Muscle of leg (tissue), 11 donors: ENCODE data around the gene ADARB2. TPM values are rescaled to one million over a fixed set of nuclear protein-coding genes. Genes with fewer than 3 reads are reported as not detected.
A peak's percentile ranks its signal among the peaks of the same experiment; 100 is the strongest.

ENCODE experiments used
- DNase-seq: peaks from one replicate; pipeline ENCODE4 v3.0.0; 2013
- H3K27ac ChIP-seq: one replicate; pipeline ENCODE4 v1.5.1; 2013; ENCODE audit warnings: mild to moderate bottlenecking, low read length, control low read depth
- H3K27me3 ChIP-seq: one replicate; pipeline ENCODE4 v1.6.1; 2013; ENCODE audit warnings: low read length; ENCODE audit not compliant: control insufficient read depth, insufficient read depth
- H3K36me3 ChIP-seq: one replicate; pipeline ENCODE4 v1.6.1; 2013; ENCODE audit warnings: low read length; ENCODE audit not compliant: control insufficient read depth, insufficient read depth
- H3K4me1 ChIP-seq: one replicate; pipeline ENCODE4 v1.6.1; 2013; ENCODE audit warnings: low read length; ENCODE audit not compliant: control insufficient read depth, insufficient read depth
- H3K4me3 ChIP-seq: one replicate; pipeline ENCODE4 v1.5.1; 2013; ENCODE audit warnings: low read length, control low read depth
- H3K9me3 ChIP-seq: replicated peaks from 2 replicates; pipeline ENCODE4 v1.6.1; 2013; ENCODE audit warnings: low read depth, low read length; ENCODE audit not compliant: control insufficient read depth
- WGBS: methylation state at CpG from one replicate; pipeline ENCODE4 v1.1.5; 2013; ENCODE audit warnings: missing lambda C conversion rate; ENCODE audit not compliant: insufficient coverage; 5-methylcytosine and 5-hydroxymethylcytosine counted together
- polyA plus RNA-seq, 8 donors: library from polyadenylated mRNA; unstranded; fragments of 120-200 nt; gene quantifications; one replicate each; pipeline versions ENCODE4 v1.2.1 to v1.2.3, GENCODE V29; 2013; ENCODE audit warnings: inconsistent platforms in 1 of 8, low replicate concordance in 1 of 8; ENCODE audit not compliant: insufficient read length in 8 of 8, insufficient read depth in 1 of 8
- total RNA-seq: library from RNA; stranded (reverse); fragments of 120-200 nt; gene quantifications from one replicate; pipeline ENCODE4 v1.2.4, GENCODE V29; 2013

Gene ADARB2
- total and polyA plus RNA-seq, 9 donors: 0.13 to 0.38 (median 0.23) TPM

- 73% methylated on average over 3 of the region's 4 CpGs for WGBS
- H3K27ac ChIP-seq: no peak overlapping the region
- H3K9me3 ChIP-seq: no peaks in the 10 kb centered on the region
- H3K4me3 ChIP-seq: no peak overlapping the region
- no peaks in the 10 kb centered on the region for H3K4me1 ChIP-seq
- H3K27me3 ChIP-seq: no peaks in the 10 kb centered on the region
- no peaks in the 10 kb centered on the region for H3K36me3 ChIP-seq
- no peak for DNase-seq
These were observed 91.4 kb downstream of the ADARB2 start for GRCh38 chr10:1645896-1646295.

- no peak for DNase-seq
- Histone ChIP-seq H3K9me3 (no peaks in the 10 kb centered on the region), H3K4me3 (no peak overlapping the region), H3K36me3 (no peaks in the 10 kb centered on the region), H3K4me1 (no peaks in the 10 kb centered on the region), H3K27me3 (no peaks in the 10 kb centered on the region), H3K27ac (no peak overlapping the region)
- 84% methylated on average over 11 of the region's 15 CpGs for WGBS
These were observed 93.1 kb downstream of the ADARB2 start for GRCh38 chr10:1644191-1644711.

GRCh38 chr10:1643908-1644179, 93.5 kb downstream of the ADARB2 start:
- Histone ChIP-seq H3K27me3 (no peaks in the 10 kb centered on the region), H3K36me3 (no peaks in the 10 kb centered on the region), H3K4me3 (no peak overlapping the region), H3K4me1 (no peaks in the 10 kb centered on the region), H3K9me3 (no peaks in the 10 kb centered on the region), H3K27ac (no peak overlapping the region)
- no peak for DNase-seq
- WGBS: no CpG with 5 or more reads among the region's 9 CpGs

- WGBS: 20% methylated on average over 4 of the region's 11 CpGs
- H3K36me3 ChIP-seq: no peaks in the 10 kb centered on the region
- H3K9me3 ChIP-seq: no peaks in the 10 kb centered on the region
- peak; percentile 57 for DNase-seq
- H3K4me3 ChIP-seq: no peak overlapping the region
- H3K27me3 ChIP-seq: no peaks in the 10 kb centered on the region
- no peaks in the 10 kb centered on the region for H3K4me1 ChIP-seq
- H3K27ac ChIP-seq: no peak overlapping the region
These were observed 94.0 kb downstream of the ADARB2 start for GRCh38 chr10:1643161-1643907.

- Histone ChIP-seq H3K4me1 (no peaks in the 10 kb centered on the region), H3K36me3 (no peaks in the 10 kb centered on the region), H3K27me3 (no peaks in the 10 kb centered on the region), H3K9me3 (no peaks in the 10 kb centered on the region), H3K27ac (no peak overlapping the region), H3K4me3 (no peak overlapping the region)
- 83% methylated on average over 4 of the region's 8 CpGs for WGBS
- no peak for DNase-seq
These were observed 94.6 kb downstream of the ADARB2 start for GRCh38 chr10:1642600-1643160.

GRCh38 chr10:1641402-1641801, 95.9 kb downstream of the ADARB2 start:
- H3K36me3 ChIP-seq: no peaks in the 10 kb centered on the region
- no peaks in the 10 kb centered on the region for H3K9me3 ChIP-seq
- H3K4me3 ChIP-seq: no peak overlapping the region
- H3K27ac ChIP-seq: no peak overlapping the region
- H3K4me1 ChIP-seq: no peaks in the 10 kb centered on the region
- WGBS: no CpG with 5 or more reads among the region's 7 CpGs
- DNase-seq: no peak
- H3K27me3 ChIP-seq: no peaks in the 10 kb centered on the region

DNA sequence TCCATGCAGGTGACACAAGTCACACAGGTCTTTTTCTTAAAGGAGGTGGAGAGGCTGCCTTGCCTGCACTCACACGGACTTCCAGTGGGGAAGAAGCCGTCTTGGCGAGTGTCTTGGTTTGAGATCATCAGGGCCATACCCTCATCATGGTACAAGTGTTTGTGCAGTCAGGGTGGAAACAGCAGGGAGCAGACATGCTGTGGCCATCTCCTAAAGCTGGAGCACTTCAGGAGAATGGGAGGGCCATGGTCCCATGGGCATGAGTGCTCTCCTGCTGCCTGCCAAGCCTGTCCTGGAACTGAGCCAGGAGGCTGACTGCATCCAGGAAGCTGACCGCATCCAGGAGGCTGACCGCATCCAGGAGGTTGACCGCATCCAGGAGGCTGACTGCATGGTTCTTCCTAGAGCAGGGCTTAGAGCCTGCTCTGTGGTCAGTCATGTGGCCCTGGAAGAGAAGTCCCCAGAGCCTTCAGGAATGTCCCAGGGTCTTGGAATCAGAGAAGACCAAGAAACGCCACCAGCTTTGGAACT, 98.4 kb downstream of the ADARB2 start:
- Histone ChIP-seq H3K27me3 (peaks cover 3% of the 10 kb centered on the region), H3K4me1 (no peaks in the 10 kb centered on the region), H3K4me3 (no peak overlapping the region), H3K27ac (no peak overlapping the region), H3K9me3 (no peaks in the 10 kb centered on the region), H3K36me3 (no peaks in the 10 kb centered on the region)
- peak; percentile 5 for DNase-seq
- 71% methylated on average over 6 of the region's 7 CpGs for WGBS

DNA sequence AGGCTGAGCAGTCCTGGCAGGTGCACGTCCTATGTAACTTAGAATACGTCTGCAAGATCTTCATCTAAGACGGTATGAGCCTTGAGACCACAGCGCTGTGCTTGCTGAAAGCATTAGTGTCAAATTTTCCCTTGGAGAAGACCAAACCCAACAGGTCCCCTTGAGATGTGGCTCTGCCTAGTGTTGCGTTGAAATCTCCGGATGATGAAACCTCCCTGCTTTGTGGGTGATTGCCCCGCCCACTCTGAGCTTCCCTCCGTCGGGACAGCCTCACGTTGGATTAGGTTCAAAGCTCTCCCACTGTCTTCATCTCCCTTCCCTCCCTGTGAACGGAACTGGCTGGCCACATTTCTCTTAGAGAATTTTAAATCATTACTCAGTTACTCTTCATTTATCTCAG, 102.0 kb downstream of the ADARB2 start:
- no peak for DNase-seq
- Histone ChIP-seq H3K36me3 (no peaks in the 10 kb centered on the region), H3K9me3 (no peaks in the 10 kb centered on the region), H3K4me1 (no peaks in the 10 kb centered on the region), H3K4me3 (no peak overlapping the region), H3K27ac (no peak overlapping the region), H3K27me3 (peaks cover 3% of the 10 kb centered on the region)
- WGBS: 40% methylated on average over 11 of the region's 11 CpGs

DNA sequence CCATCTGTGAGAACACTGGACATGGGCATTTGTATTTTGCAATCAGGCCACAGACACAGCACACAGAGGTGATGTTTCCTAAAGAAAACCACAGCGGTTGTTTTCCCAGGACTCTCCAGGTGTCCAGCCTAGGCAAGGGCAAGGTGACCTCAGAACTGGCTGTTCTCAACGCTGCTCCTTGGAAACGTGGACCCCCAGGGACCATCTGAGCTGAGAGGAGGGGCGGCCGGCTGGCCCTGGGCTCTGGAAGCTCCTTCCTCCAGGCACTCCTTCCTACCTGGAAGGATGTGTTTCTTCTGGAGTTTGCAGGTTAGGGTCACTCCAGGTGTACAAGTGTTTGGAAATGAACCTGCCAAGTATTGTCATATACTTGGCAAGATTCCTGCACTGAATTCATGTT, 103.1 kb downstream of the ADARB2 start:
- H3K4me1 ChIP-seq: no peaks in the 10 kb centered on the region
- H3K27me3 ChIP-seq: peaks cover 3% of the 10 kb centered on the region
- no peak overlapping the region for H3K4me3 ChIP-seq
- no peaks in the 10 kb centered on the region for H3K36me3 ChIP-seq
- no peak for DNase-seq
- no peak overlapping the region for H3K27ac ChIP-seq
- 20% methylated on average over 1 of the region's 5 CpGs for WGBS
- H3K9me3 ChIP-seq: no peaks in the 10 kb centered on the region

DNA sequence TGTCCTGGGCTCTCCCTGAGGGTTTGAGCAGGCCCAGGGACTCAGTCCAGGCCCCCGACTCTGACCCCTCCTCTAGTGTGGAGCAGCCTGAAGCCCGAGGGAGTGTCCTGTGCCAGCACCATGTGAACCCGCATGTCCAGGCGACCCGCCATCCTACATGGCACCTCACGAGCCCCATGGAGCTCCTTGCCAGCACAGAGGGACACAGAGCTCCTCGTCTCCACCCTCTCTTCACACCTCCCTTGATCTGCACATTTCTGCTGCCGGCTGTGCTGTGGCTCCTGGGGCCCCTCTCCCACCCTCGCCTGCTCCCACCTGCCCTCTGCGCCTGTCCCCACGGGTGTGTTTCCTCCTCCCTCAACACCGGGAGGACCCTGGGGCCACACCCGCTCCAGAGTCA, 103.5 kb downstream of the ADARB2 start:
- H3K36me3 ChIP-seq: no peaks in the 10 kb centered on the region
- 82% methylated on average over 13 of the region's 13 CpGs for WGBS
- no peak overlapping the region for H3K27ac ChIP-seq
- H3K27me3 ChIP-seq: peaks cover 4% of the 10 kb centered on the region
- no peak overlapping the region for H3K4me3 ChIP-seq
- no peaks in the 10 kb centered on the region for H3K4me1 ChIP-seq
- no peak for DNase-seq
- H3K9me3 ChIP-seq: no peaks in the 10 kb centered on the region
